ENCODE measurements around the gene FXYD1. TPM values are rescaled to one million over a fixed set of nuclear protein-coding genes. Genes with fewer than 3 reads are reported as not detected.

Gene FXYD1
- total RNA-seq, 4 donors from 2014 or later = 3.9 to 29.9 (median 10.1) TPM; not detected in 1

GRCh38 chr19:35114353-35115176, 24.1 kb upstream of the FXYD1 start:
- DNase-seq = no peak
- H3K4me1 ChIP-seq = peaks cover 12 to 96% (median 13%) of the 10 kb centered on the region in 3 donors
- 1 to 5% methylated on average over 10 to 15 of the region's 23 CpGs for WGBS, 2 donors
- peak overlapping the region; percentile 52 to 65 (median 58) for H3K4me3 ChIP-seq
- H3K9me3 ChIP-seq = no peaks in the 10 kb centered on the region
- no peaks in the 10 kb centered on the region for H3K27me3 ChIP-seq
- H3K36me3 ChIP-seq = no peaks in the 10 kb centered on the region
- H3K27ac ChIP-seq = peak overlapping the region; percentile 91 to 95 (median 93)
- TF ChIP-seq CTCF (IDR thresholded peaks at IDR 0.05) = peak; percentile 93 to 99 (median 97)
- peak in 1 of 4 donors; percentile 12 for TF ChIP-seq POLR2A (IDR thresholded peaks at IDR 0.05)
- intact Hi-C loops (cut with DNase I) = no loop called here

- H3K4me1 ChIP-seq = peaks cover 15 to 96% (median 20%) of the 10 kb centered on the region in 3 donors
Observed at GRCh38 chr19:35115177-35115951, 23.3 kb upstream of the FXYD1 start, which contains the start of gene FXYD3. Gene FXYD3 (plus strand): TSS chr19:35115823. CDS start chr19:35119377, 3,554 bp downstream.

GRCh38 chr19:35116072-35116801, 22.4 kb upstream of the FXYD1 start:
- DNase-seq = no peak
- 42 to 53% methylated on average over 9 to 10 of the region's 13 CpGs for WGBS, 2 donors
- H3K36me3 ChIP-seq = peaks cover 0 to 2% (median 0%) of the 10 kb centered on the region in 3 donors
- peak overlapping the region; percentile 91 to 95 (median 93) for H3K27ac ChIP-seq
- H3K27me3 ChIP-seq = no peaks in the 10 kb centered on the region
- H3K4me1 ChIP-seq = peaks cover 21 to 96% (median 27%) of the 10 kb centered on the region in 3 donors
- H3K9me3 ChIP-seq = no peaks in the 10 kb centered on the region
- peak in 2 of 4 donors; percentile 70 to 73 for TF ChIP-seq POLR2A (IDR thresholded peaks at IDR 0.05)
- TF ChIP-seq CTCF (IDR thresholded peaks at IDR 0.05) = no peak
- intact Hi-C loops (cut with DNase I) = no loop called here
- H3K4me3 ChIP-seq = peak overlapping the region; percentile 52 to 65 (median 58)

More at GRCh38 chr19:35115177-35115951, 23.3 kb upstream of the FXYD1 start, which contains the start of gene FXYD3:
- TF ChIP-seq POLR2A (IDR thresholded peaks at IDR 0.05) = peak in 1 of 4 donors; percentile 35
- TF ChIP-seq CTCF (IDR thresholded peaks at IDR 0.05) = no peak
- no peaks in the 10 kb centered on the region for H3K27me3 ChIP-seq
- H3K27ac ChIP-seq = peak within 1 kb of the TSS; percentile 91 to 95 (median 93)
- no peaks in the 10 kb centered on the region for H3K9me3 ChIP-seq
- no peaks in the 10 kb centered on the region for H3K36me3 ChIP-seq
- WGBS, 2 donors = 20 to 23% methylated on average over 3 to 7 of the region's 14 CpGs
- intact Hi-C loops (cut with DNase I) = no loop called here
- no peak for DNase-seq
- peak within 1 kb of the TSS; percentile 52 to 65 (median 58) for H3K4me3 ChIP-seq

- Histone ChIP-seq H3K4me1 (peaks cover 28 to 96% (median 33%) of the 10 kb centered on the region in 3 donors), H3K36me3 (peaks cover 0 to 11% (median 0%) of the 10 kb centered on the region in 3 donors), H3K9me3 (no peaks in the 10 kb centered on the region), H3K4me3 (peak overlapping the region; percentile 52 to 65 (median 58)), H3K27ac (peak overlapping the region; percentile 91 to 95 (median 93)), H3K27me3 (no peaks in the 10 kb centered on the region)
- TF ChIP-seq POLR2A (IDR thresholded peaks at IDR 0.05) (no peak), CTCF (IDR thresholded peaks at IDR 0.05) (no peak)
- intact Hi-C loops (cut with DNase I) = no loop called here
- WGBS, 2 donors = 30 to 34% methylated on average over 4 to 5 of the region's 8 CpGs
- no peak for DNase-seq
Observed at GRCh38 chr19:35117116-35117515, 21.5 kb upstream of the FXYD1 start.

Measured in esophagus squamous epithelium (tissue), 5 donors.